ENCODE data around the gene KCTD16.

The KCTD16 gene

GRCh38 chr5:144187699-144188294 is 17.1 kb downstream of the KCTD16 start:
- no peak for TF ChIP-seq POLR2A (IDR thresholded peaks at IDR 0.05; ENCODE audit: low read depth, low read length)
- FAIRE-seq = peak; percentile 98
- no peak for DNase-seq (ENCODE audit: insufficient read length, low spot score)

GRCh38 chr5:144189800-144190429 is 19.2 kb downstream of the KCTD16 start:
- DNase-seq (ENCODE audit: insufficient read length, low spot score) (peak; percentile 14), FAIRE-seq (peak; percentile 89)
- TF ChIP-seq POLR2A (IDR thresholded peaks at IDR 0.05; ENCODE audit: low read depth, low read length) = no peak

- no peak for TF ChIP-seq POLR2A (IDR thresholded peaks at IDR 0.05; ENCODE audit: low read depth, low read length)
- DNase-seq (ENCODE audit: insufficient read length, low spot score) (no peak), FAIRE-seq (no peak)
Observed at GRCh38 chr5:144191531-144191930, 20.9 kb downstream of the KCTD16 start.

GRCh38 chr5:144191998-144192397 is 21.3 kb downstream of the KCTD16 start:
- no peak for TF ChIP-seq POLR2A (IDR thresholded peaks at IDR 0.05; ENCODE audit: low read depth, low read length)
- FAIRE-seq (peak; percentile 87), DNase-seq (ENCODE audit: insufficient read length, low spot score) (peak; percentile 18)

GRCh38 chr5:144192661-144193060 is 22.0 kb downstream of the KCTD16 start:
- DNase-seq (ENCODE audit: insufficient read length, low spot score) = no peak
- TF ChIP-seq POLR2A (IDR thresholded peaks at IDR 0.05; ENCODE audit: low read depth, low read length) = no peak
- FAIRE-seq = no peak

GRCh38 chr5:144194144-144194543 is 23.5 kb downstream of the KCTD16 start:
- no peak for FAIRE-seq
- no peak for DNase-seq (ENCODE audit: insufficient read length, low spot score)
- no peak for TF ChIP-seq POLR2A (IDR thresholded peaks at IDR 0.05; ENCODE audit: low read depth, low read length)

- no peak for DNase-seq (ENCODE audit: insufficient read length, low spot score)
- no peak for TF ChIP-seq POLR2A (IDR thresholded peaks at IDR 0.05; ENCODE audit: low read depth, low read length)
- FAIRE-seq = no peak
Observed at GRCh38 chr5:144195448-144195847, 24.8 kb downstream of the KCTD16 start.

- TF ChIP-seq POLR2A (IDR thresholded peaks at IDR 0.05; ENCODE audit: low read depth, low read length) = no peak
- FAIRE-seq = no peak
- DNase-seq (ENCODE audit: insufficient read length, low spot score) = no peak
Observed at GRCh38 chr5:144196612-144197011, 25.9 kb downstream of the KCTD16 start.

- no peak for DNase-seq (ENCODE audit: insufficient read length, low spot score)
- FAIRE-seq = peak; percentile 20
- TF ChIP-seq POLR2A (IDR thresholded peaks at IDR 0.05; ENCODE audit: low read depth, low read length) = no peak
Observed at GRCh38 chr5:144198386-144198785, 27.7 kb downstream of the KCTD16 start.

GRCh38 chr5:144201588-144201987 is 30.9 kb downstream of the KCTD16 start:
- FAIRE-seq = no peak
- no peak for TF ChIP-seq POLR2A (IDR thresholded peaks at IDR 0.05; ENCODE audit: low read depth, low read length)
- DNase-seq (ENCODE audit: insufficient read length, low spot score) = no peak

GRCh38 chr5:144202072-144202471 is 31.4 kb downstream of the KCTD16 start:
- FAIRE-seq (no peak), DNase-seq (ENCODE audit: insufficient read length, low spot score) (no peak)

GRCh38 chr5:144202726-144203125 is 32.1 kb downstream of the KCTD16 start:
- FAIRE-seq = no peak
- TF ChIP-seq POLR2A (IDR thresholded peaks at IDR 0.05; ENCODE audit: low read depth, low read length) = no peak
- DNase-seq (ENCODE audit: insufficient read length, low spot score) = no peak

More at GRCh38 chr5:144202072-144202471, 31.4 kb downstream of the KCTD16 start:
- TF ChIP-seq POLR2A (IDR thresholded peaks at IDR 0.05; ENCODE audit: low read depth, low read length) = no peak

GRCh38 chr5:144203750-144204596 is 33.3 kb downstream of the KCTD16 start:
- TF ChIP-seq POLR2A (IDR thresholded peaks at IDR 0.05; ENCODE audit: low read depth, low read length) = no peak
- peak; percentile 43 for FAIRE-seq
- DNase-seq (ENCODE audit: insufficient read length, low spot score) = no peak

GRCh38 chr5:144205141-144205551 is 34.5 kb downstream of the KCTD16 start:
- TF ChIP-seq POLR2A (IDR thresholded peaks at IDR 0.05; ENCODE audit: low read depth, low read length) = 0 out of 2 replicates have a peak, but pooled peaks have one; percentile 20
- FAIRE-seq = no peak
- peak; percentile 24 for DNase-seq (ENCODE audit: insufficient read length, low spot score)

Data from H54 (cell line).